ENCODE results near the gene QRFP.

GRCh38 chr9:130852801-130853200 lies 43.8 kb downstream of the QRFP start:
- no peak for TF ChIP-seq CTCF (IDR thresholded peaks at IDR 0.05)
- no peak for TF ChIP-seq POLR2A (IDR thresholded peaks at IDR 0.05)
